GM12872 (cell line): ENCODE data around the gene KATNBL1.
A peak's percentile ranks its signal among the peaks of the same experiment; 100 is the strongest.

Experiments used
- TF ChIP-seq, protein P1 (sequence below): IDR thresholded peaks from 3 replicates; pipeline ENCODE4 v1.5.1; 2011; ENCODE audit warnings: low read depth, mild to moderate bottlenecking, low read length, moderate library complexity; ENCODE audit not compliant: insufficient read depth

Gene KATNBL1

DNA sequence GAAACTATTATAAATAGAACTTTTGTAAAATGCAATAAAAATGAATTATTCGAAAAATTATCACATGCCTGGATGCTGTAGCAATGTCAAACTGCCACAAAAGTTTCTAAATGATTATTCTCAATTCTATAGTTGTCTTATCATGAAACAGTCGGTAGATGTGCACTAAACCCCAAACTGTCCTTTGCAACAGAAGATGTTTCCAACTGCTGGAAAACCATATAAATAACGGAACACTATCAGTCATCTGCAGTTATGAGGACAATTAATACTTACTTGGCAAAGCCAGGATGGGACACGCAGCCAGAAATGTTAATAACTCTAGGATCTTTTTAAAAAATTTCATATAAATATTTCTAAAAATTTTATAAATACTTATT lies 32.4 kb upstream of the KATNBL1 start:
- TF ChIP-seq, protein P1, sequence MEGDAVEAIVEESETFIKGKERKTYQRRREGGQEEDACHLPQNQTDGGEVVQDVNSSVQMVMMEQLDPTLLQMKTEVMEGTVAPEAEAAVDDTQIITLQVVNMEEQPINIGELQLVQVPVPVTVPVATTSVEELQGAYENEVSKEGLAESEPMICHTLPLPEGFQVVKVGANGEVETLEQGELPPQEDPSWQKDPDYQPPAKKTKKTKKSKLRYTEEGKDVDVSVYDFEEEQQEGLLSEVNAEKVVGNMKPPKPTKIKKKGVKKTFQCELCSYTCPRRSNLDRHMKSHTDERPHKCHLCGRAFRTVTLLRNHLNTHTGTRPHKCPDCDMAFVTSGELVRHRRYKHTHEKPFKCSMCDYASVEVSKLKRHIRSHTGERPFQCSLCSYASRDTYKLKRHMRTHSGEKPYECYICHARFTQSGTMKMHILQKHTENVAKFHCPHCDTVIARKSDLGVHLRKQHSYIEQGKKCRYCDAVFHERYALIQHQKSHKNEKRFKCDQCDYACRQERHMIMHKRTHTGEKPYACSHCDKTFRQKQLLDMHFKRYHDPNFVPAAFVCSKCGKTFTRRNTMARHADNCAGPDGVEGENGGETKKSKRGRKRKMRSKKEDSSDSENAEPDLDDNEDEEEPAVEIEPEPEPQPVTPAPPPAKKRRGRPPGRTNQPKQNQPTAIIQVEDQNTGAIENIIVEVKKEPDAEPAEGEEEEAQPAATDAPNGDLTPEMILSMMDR, result no peak

DNA sequence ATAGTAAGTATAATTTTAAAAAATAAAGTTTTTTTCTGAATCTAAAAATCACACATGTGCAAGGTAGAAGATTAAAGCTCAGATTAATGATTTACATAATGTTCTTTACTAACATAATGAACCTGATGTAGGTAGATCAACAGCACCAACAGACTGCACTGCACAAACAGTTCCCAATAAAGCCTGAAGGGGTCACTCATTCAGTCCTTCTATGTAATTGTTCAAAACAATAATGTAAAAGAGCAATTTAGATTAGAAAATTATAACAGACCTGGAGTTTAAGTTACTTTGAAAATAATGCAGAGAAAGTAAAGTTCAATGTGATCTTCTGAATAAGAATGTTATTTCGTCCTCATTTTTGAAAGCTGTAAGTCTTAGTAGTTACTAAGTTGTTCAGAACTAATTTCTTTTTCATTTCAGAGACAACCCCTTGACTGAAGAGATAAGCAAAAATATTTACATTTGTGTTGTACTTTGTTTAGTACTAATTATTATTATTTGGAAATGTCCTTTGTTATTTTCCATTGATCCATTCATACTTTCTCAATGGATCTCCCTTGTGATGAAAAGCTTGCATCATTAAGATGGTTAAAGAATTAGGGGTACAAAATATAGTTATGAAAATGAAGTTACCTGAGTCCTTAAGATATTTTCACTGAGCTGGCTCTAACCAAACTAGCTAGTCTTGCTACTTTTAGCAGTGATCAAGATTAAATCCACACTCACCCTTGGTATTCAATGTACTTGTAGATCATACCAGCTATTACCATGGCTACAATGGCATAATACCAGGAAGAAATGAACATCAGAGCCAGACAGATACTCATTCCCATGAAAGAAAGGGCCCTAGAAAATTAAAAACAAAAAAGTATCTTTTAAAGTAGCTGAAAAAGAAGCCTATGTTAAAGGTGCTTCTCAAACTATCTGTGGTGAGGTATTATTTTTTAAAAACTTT lies 31.8 kb upstream of the KATNBL1 start:
- TF ChIP-seq, protein P1, result peak; percentile 74

DNA sequence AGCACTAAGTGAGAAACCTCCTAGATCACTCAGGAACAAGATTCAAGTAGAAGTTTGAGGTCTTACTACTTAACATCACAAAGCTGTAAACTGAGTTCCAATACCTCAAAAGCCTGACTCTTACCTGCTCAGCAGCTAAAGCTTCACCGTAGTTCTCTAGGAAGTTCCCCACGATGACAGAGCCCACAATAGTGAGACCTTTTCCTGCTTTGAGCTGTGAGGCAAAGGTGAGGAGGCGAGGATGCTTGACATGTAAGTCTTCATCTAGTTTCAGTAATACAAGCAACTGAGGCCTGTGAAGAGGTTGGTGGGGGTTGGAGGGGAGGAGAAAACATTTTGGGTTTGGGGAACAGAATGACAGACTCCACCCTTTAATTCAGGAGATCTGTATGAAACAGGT lies 30.6 kb upstream of the KATNBL1 start:
- TF ChIP-seq, protein P1, result no peak

DNA sequence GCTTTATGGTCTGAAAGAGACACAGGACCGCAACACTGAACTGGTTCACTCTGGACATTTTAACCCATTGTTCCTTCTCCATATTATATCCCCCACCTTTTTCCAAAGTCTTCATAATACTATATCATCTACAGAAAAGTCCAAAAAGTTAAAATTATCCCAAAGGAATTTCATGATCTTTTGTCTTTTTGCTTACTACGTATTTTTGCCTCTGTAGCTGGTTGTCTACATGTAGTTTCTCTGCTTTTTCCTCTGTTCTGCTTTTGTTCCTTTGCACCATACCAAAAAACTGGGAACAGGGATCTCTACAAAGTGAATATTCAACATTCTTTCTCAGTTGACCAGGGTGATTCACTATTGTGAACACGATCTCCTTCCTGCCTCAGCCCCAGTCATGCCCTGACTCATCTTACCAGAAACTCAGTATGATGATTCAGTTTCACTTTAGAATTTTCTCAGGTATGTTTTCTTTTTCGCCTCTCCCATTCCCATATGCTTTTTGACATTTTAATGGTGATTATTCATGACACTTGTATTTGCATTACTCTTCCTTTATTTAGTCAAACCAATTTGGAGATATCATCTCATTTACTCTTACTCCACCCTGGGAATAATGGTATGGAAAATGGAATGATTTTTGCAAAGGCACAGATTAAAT lies 29.4 kb upstream of the KATNBL1 start:
- TF ChIP-seq, protein P1, result no peak

DNA sequence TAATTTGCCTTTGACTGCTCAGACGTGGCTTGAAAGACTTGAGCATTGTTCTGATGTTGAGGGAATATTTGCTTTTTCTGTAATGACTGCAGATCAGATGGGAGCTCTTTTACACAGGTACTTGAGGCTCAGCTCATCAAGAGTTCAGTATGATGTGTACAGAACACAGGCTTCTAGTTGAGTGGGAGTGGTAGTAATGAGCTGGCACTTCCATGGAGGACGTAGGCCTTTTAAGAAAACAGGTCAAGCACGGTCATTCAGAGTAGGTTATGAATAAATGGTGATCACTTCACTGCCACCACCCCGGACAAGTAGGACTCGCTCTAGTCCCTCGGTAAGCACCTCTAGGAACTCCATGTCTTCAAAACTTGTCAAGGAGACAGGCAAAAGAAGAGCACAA lies 23.7 kb upstream of the KATNBL1 start:
- TF ChIP-seq, protein P1, result no peak

DNA sequence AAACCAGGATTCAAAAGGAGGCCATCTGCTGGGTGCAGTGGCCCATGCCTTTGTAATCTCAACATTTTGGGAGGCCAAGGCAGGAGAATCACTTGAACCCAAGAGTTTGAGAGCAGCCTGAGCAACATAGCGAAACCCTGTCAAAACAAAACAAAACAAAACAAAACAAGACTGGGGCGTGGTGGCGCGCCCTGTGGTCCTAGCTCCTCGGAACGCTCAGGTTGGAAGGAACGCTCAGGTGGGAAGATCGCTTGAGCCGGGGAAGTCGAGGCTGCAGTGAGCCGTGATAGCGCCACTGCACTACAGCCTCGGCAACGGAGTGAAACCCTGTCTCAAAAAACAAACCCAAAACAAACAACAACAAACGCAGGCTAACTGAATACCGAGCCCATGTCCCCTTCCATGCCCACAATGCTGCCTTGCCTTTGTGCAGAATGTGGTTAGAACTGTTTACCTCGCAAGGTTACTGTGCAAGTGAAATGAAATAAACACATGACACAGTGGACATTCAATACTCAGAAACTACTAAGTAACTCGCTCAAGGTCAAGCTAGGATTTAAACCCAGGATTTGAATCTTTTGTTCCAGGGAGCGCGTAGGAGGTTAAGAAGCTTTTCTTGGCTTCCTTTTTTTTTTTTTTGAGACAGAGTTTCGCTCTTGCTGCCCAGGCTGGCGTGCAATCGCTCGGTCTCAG lies 14.2 kb upstream of the KATNBL1 start:
- TF ChIP-seq, protein P1, result no peak
